ENCODE results near the gene CREB5.

- TF ChIP-seq TAF1 (IDR thresholded peaks at IDR 0.05; ENCODE audit: low read depth) (no peak), ZBTB7A (IDR thresholded peaks at IDR 0.05; ENCODE audit: low read depth) (no peak), REST (IDR thresholded peaks at IDR 0.05; ENCODE audit: low read depth) (no peak), YY1 (IDR thresholded peaks at IDR 0.05; ENCODE audit: low read depth) (no peak), CREB1 (IDR thresholded peaks at IDR 0.05; ENCODE audit: low read depth) (no peak), RAD21 (IDR thresholded peaks at IDR 0.05; ENCODE audit: low read depth) (no peak), CEBPB (IDR thresholded peaks at IDR 0.05) (no peak), EP300 (IDR thresholded peaks at IDR 0.05; ENCODE audit: borderline replicate concordance) (no peak)
Measured at GRCh38 chr7:28498636-28499035, 86.3 kb downstream of the CREB5 start.
